GM12873 (cell line): ENCODE measurements around the gene PLXND1.

ENCODE experiments used
- CTCF ChIP-seq: IDR thresholded peaks from 2 replicates; pipeline ENCODE4 v1.5.1; 2012; ENCODE audit warnings: low read depth, mild to moderate bottlenecking, moderate library complexity, low read length, control low read depth; ENCODE audit not compliant: insufficient read depth; ENCODE audit errors: missing control alignments

The PLXND1 gene

GRCh38 chr3:129645286-129645685 lies 38.8 kb upstream of the PLXND1 start:
- no peak for TF ChIP-seq CTCF

- no peak for TF ChIP-seq CTCF
These were observed 38.4 kb upstream of the PLXND1 start for GRCh38 chr3:129644836-129645235.

GRCh38 chr3:129638481-129638880 lies 32.0 kb upstream of the PLXND1 start:
- no peak for TF ChIP-seq CTCF

GRCh38 chr3:129636082-129636481 lies 29.6 kb upstream of the PLXND1 start:
- no peak for TF ChIP-seq CTCF

- no peak for TF ChIP-seq CTCF
These were observed 29.2 kb upstream of the PLXND1 start for GRCh38 chr3:129635656-129636055.

- TF ChIP-seq CTCF: no peak
These were observed 27.4 kb upstream of the PLXND1 start for GRCh38 chr3:129633751-129634481.

- no peak for TF ChIP-seq CTCF
These were observed 26.5 kb upstream of the PLXND1 start for GRCh38 chr3:129632977-129633376.
